Activated CD8-positive, alpha-beta memory T cell treated with anti-CD3 and anti-CD28 coated beads, Interleukin-2, amount 10 ng/mL, durations not matched to agents 7 days and 5 days (primary cell): ENCODE results near the gene RAI14. TPM values are rescaled to one million over a fixed set of nuclear protein-coding genes. Genes with fewer than 3 reads are reported as not detected.
"Not testable (repeated sequence)": the region's sequence is repeated elsewhere in the genome, so short reads cannot be mapped to it uniquely, and the experiment has no call there.

Experiments
- ATAC-seq: fragments of 150-1000 bp; cut with Tn5 transposase; one replicate; pipeline ENCODE4 v1.10.0; 2021; ENCODE audit warnings: moderate library complexity
- CTCF ChIA-PET: fragments of 350-600 bp; sonication (Branson Sonifier 250); formaldehyde crosslinking; loops from one replicate; lab custom pipeline; 2021; ENCODE audit warnings: antibody characterized with exemption; lab: Charles Lee
- DNase-seq: peaks from one replicate; pipeline ENCODE4 v3.0.0-alpha.2; 2020
- H3K27ac Mint-ChIP-seq: one replicate; pipeline ENCODE4 v1.8.0; 2021; ENCODE audit warnings: mild to moderate bottlenecking, mixed read lengths
- H3K27me3 Mint-ChIP-seq: one replicate; pipeline ENCODE4 v1.8.0; 2021; ENCODE audit warnings: mixed read lengths
- H3K36me3 Mint-ChIP-seq: one replicate; pipeline ENCODE4 v1.8.0; 2021; ENCODE audit warnings: mild to moderate bottlenecking, mixed read lengths
- H3K4me1 Mint-ChIP-seq: one replicate; pipeline ENCODE4 v1.8.0; 2021; ENCODE audit warnings: mixed read lengths
- H3K4me3 Mint-ChIP-seq: one replicate; pipeline ENCODE4 v1.8.0; 2021; ENCODE audit warnings: mild to moderate bottlenecking, moderate library complexity, mixed read lengths
- H3K9me3 Mint-ChIP-seq: one replicate; pipeline ENCODE4 v1.8.0; 2022; ENCODE audit warnings: low read depth, mixed read lengths
- total RNA-seq, 2 experiments: library from RNA; stranded (reverse); gene quantifications; one replicate each; pipeline ENCODE4 v1.2.3, GENCODE V29; 2021

Gene RAI14
- total RNA-seq, 2 experiments from 2014 or later: 0.61 TPM; not detected in 1

DNA sequence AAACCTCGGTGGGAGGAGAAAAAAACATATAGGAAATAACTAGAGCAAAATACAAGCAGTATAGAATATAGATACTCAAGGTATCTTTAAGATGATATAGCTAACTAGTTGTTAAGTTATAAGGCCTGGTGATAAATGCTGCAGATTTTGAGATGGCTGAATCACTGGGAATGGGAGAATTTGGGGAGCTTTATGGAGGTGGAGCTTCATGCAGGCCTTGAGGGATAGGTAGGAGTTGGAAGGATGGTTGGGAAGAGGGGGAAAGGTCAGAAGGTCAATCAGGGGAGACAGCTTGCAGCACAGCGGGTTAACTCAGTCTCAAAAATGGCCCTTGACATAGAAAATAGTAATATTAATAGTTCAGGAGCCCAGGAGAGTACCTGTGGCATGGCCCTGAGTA is 34.8 kb downstream of the RAI14 start:
- ATAC-seq (no peak), DNase-seq (no peak)
- Mint-ChIP-seq H3K27ac (no peak overlapping the region), H3K36me3 (no peaks in the 10 kb centered on the region), H3K9me3 (no peaks in the 10 kb centered on the region), H3K27me3 (no peaks in the 10 kb centered on the region), H3K4me1 (peaks cover 2% of the 10 kb centered on the region), H3K4me3 (no peak overlapping the region)
- CTCF ChIA-PET: no interaction called here

DNA sequence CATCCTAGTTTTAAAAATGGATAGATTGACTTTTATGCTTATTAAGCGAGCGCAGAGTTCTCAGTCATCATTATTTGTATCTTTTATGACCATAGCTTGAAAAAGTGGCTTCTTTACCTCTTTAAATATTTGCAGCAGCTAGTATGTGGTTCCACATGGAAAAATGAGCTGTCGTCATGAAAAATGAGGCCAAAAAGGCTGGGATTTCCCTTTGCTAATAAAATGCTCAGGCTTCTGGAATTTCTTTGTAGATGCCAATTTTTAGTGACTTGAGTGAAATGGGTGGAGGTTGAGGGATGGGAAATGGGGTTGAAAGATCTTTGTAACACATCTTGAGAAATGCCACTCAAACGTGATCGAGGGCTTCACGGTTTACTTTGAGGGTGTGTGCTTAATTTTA is 35.2 kb downstream of the RAI14 start:
- Mint-ChIP-seq H3K27me3 (no peaks in the 10 kb centered on the region), H3K27ac (no peak overlapping the region), H3K4me1 (peaks cover 2% of the 10 kb centered on the region), H3K9me3 (no peaks in the 10 kb centered on the region), H3K4me3 (no peak overlapping the region), H3K36me3 (no peaks in the 10 kb centered on the region)
- CTCF ChIA-PET: no interaction called here
- ATAC-seq: no peak
- no peak for DNase-seq

DNA sequence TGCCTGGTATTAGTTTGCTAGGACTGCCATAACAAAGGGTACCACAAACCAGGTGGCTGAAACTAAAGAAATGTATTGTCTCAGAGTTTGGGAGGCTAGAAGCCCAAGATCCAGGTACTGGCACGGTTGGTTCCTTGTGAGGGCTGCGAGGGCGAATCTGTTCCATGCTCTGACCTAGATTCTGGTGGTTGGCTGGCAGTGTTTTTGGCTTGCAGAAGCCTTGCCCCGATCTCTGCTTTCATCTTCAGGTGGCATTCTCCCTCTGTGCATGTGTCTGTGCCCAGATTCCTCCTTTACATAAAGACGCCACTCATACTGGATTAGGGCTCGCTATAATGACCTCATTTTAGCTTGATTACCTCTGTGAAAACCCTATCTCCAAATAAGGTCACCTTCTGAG is 36.7 kb downstream of the RAI14 start:
- ATAC-seq: no peak

DNA sequence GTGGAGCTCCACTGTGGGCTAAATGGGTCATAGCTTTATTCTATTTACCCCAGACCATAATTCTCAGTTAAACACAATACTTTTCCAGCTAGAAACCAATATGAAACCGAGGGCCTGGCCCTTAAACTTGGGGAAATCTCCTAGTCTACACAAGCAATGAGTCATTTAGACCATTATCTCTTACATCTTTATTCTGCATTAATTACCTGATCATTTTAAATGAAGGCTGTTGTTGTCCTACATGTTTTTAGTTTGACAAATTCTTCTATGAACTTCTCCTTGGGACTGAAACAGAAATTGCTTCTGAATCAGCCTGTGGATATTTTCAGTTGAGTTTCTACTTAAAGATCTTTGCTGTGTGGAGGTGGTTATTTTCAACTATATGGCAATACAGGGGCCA is 37.9 kb downstream of the RAI14 start:
- no peak overlapping the region for H3K4me3 Mint-ChIP-seq
- H3K27me3 Mint-ChIP-seq: no peaks in the 10 kb centered on the region
- H3K4me1 Mint-ChIP-seq: peaks cover 2% of the 10 kb centered on the region
- H3K27ac Mint-ChIP-seq: no peak overlapping the region
- no peaks in the 10 kb centered on the region for H3K36me3 Mint-ChIP-seq
- H3K9me3 Mint-ChIP-seq: no peaks in the 10 kb centered on the region
- CTCF ChIA-PET: no interaction called here
- DNase-seq (no peak), ATAC-seq (no peak)

More for the DNA sequence above, 36.7 kb downstream of the RAI14 start:
- no peak for DNase-seq
- H3K4me3 Mint-ChIP-seq: no peak overlapping the region
- no peaks in the 10 kb centered on the region for H3K9me3 Mint-ChIP-seq
- H3K36me3 Mint-ChIP-seq: no peaks in the 10 kb centered on the region
- no peaks in the 10 kb centered on the region for H3K27me3 Mint-ChIP-seq
- peaks cover 2% of the 10 kb centered on the region for H3K4me1 Mint-ChIP-seq
- H3K27ac Mint-ChIP-seq: no peak overlapping the region
- CTCF ChIA-PET: no interaction called here

DNA sequence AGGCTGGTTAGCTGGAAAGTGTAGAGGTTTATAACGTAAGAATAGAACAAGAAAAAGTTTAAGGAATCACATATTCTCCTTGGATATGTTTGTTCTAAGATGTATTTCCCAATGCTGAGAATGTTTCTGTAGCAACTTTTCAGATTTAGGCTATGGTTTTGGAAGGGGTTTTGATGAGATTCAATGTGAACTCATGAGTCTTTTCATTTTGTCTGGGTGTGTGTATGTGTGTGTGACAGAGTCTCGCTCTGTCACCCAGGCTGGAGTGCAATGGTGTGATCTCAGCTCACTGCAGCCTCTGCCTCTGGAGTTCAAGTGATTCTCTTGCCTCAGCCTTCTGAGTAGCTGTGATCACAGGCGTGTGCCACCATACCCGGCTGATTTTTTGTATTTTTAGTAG is 38.6 kb downstream of the RAI14 start:
- Mint-ChIP-seq H3K36me3 (no peaks in the 10 kb centered on the region), H3K27ac (no peak overlapping the region), H3K27me3 (no peaks in the 10 kb centered on the region), H3K4me3 (no peak overlapping the region), H3K4me1 (peaks cover 2% of the 10 kb centered on the region), H3K9me3 (no peaks in the 10 kb centered on the region)
- CTCF ChIA-PET: no interaction called here
- DNase-seq (no peak), ATAC-seq (no peak)

DNA sequence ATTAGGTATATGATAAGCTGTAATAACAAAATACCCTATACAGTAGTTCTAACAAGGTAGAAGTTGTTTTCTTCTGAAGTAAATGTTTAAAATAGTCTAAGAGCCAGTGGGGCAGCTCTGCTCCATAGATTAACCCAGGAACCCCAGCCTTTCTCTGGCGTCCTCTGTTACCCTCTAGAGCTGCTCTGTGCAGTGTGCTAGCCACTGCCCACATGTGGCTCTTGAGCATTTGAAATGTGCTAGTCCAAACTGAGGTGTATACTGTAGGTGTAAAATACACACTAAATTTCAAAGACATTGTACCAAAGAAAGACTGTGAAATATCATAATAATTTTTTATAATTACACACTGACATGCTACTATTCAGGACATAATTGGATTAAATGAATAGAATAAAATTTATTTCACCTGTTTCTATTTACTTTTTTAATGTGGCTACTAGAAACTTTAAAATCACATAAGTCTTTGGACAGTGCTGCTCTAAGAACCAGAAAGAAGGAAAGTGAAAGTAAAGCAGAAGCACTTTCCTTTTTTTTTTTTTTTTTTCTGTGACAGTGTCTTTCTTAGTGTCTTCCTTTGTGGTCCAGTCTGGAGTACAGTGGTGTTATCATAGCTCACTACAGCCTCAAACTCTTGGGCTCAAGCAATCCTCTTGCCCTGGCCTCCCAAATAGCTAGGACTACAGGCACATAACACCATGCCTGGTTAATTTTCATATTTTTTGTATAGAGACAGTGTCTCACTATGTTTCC is 39.3 kb downstream of the RAI14 start:
- no peak for DNase-seq
- Mint-ChIP-seq H3K27me3 (no peaks in the 10 kb centered on the region), H3K27ac (no peak overlapping the region), H3K4me3 (no peak overlapping the region), H3K4me1 (peaks cover 2% of the 10 kb centered on the region), H3K36me3 (no peaks in the 10 kb centered on the region), H3K9me3 (no peaks in the 10 kb centered on the region)
- no peak for ATAC-seq
- CTCF ChIA-PET: no interaction called here

DNA sequence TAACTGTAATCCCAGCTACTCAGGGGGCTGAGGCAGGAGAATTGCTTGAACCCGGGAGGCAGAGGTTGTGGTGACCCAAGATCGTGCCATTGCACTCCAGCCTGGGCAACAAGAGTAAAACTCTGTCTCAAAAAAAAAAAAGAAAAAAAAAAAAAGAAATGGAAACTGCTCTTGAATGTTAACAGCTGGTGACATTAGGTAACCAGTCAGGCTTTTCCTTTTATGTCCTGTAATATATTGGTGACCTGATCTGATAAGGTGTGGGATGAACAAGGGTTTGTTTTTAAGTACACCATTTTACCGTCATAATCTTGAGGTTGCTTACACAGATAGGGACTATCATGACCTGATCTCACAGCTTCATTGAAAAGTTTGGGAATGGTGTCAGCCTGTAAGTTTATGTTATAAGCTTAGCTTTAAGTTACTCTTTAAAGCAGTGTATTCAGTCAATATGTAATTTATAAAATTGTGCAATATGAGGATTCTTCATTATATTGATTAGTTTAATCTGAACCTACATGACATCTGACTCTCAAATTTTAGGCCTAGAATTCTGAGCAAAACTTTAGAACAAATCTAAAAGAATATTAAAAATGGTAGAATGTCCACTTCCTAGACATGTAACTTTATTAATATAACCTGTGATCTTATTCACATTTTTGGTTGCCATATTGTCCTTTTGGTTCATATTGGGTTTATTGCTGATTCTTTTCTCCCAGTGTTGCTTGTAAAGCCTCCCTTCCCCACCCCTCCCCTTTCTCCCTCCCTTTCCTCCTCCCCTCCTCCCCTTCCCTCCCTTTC is 41.4 kb downstream of the RAI14 start:
- no peak for ATAC-seq
- Mint-ChIP-seq H3K4me3 (no peak overlapping the region), H3K27me3 (no peaks in the 10 kb centered on the region), H3K9me3 (no peaks in the 10 kb centered on the region), H3K27ac (no peak overlapping the region), H3K36me3 (no peaks in the 10 kb centered on the region), H3K4me1 (peaks cover 2% of the 10 kb centered on the region)
- DNase-seq: no peak
- CTCF ChIA-PET: no interaction called here

- ATAC-seq: no peak
- CTCF ChIA-PET: no interaction called here
- no peak overlapping the region for H3K4me3 Mint-ChIP-seq
- peaks cover 2% of the 10 kb centered on the region for H3K4me1 Mint-ChIP-seq
- H3K27ac Mint-ChIP-seq: no peak overlapping the region
- no peaks in the 10 kb centered on the region for H3K27me3 Mint-ChIP-seq
- no peaks in the 10 kb centered on the region for H3K9me3 Mint-ChIP-seq
- H3K36me3 Mint-ChIP-seq: no peaks in the 10 kb centered on the region
- DNase-seq: no peak
Observed at GRCh38 chr5:34698109-34698419, 41.9 kb downstream of the RAI14 start.

DNA sequence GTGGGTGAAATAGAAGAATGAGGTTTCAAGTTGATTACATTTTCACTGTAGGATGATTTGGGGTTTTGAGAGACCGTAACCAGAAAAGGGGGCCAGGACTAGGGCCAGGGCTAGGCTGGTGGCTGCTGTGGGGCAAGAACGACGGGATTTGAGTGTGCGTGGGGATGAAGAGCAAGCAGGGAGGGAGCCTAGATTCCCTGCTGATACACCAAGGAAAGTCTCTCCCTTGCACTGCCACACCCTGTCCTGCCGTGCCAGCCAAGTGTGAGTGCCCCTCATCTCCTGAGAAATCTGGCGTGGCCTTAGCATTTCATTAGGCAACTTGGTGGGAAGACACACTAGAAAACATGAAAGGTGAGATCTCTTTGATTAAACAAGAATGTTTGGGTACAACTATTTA is 42.6 kb downstream of the RAI14 start:
- no peak overlapping the region for H3K4me3 Mint-ChIP-seq

DNA sequence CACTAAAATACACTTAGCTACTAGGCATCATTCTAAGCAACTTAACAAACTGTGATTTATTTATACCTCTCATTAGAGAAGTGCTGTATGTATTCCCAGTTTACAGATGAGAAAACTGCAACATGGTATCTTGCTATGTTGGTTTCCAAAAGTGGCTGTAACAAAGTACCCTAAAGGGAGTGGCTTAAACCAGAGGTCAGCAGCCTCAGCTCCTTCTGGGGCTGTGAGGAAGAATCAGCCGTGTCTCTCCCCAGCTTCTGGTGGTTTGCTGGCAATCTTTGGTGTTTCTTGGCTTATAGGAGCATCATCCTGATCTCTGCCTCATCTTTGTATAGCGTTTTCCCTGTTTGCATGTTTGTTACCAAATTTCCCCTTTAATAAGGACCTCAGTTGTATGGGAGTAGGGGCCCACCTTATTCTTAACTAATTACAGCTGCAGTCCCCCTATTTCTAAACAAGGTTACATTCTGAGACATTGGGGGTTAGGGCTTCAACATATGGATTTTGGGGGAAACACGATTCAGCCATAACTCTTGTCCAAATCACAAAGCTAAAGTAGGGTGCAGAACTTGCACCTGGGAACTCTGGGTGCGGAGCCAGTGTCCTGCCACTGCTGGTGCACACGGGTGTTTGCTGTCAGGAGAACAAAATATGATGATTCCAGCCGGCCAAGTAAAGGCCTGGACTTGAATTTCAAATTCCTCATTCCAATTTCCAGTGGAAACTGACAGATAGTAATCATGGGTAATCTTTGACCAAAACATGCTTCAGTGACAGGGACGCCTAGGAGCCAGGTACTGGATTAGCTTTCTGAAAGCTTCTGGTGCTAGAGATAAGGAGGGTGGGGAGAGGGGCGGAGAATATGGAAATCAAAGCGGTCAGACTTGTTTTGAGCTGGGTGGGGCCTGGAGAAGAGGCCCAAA is 43.3 kb downstream of the RAI14 start:
- no peaks in the 10 kb centered on the region for H3K36me3 Mint-ChIP-seq
- H3K4me1 Mint-ChIP-seq: peaks cover 2% of the 10 kb centered on the region
- ATAC-seq (no peak), DNase-seq (no peak)
- H3K27ac Mint-ChIP-seq: no peak overlapping the region
- H3K9me3 Mint-ChIP-seq: no peaks in the 10 kb centered on the region
- H3K4me3 Mint-ChIP-seq: no peak overlapping the region
- CTCF ChIA-PET: no interaction called here
- H3K27me3 Mint-ChIP-seq: no peaks in the 10 kb centered on the region

More for the DNA sequence above, 42.6 kb downstream of the RAI14 start:
- no peaks in the 10 kb centered on the region for H3K36me3 Mint-ChIP-seq
- CTCF ChIA-PET: no interaction called here
- H3K4me1 Mint-ChIP-seq: peaks cover 2% of the 10 kb centered on the region
- DNase-seq (no peak), ATAC-seq (no peak)
- H3K27me3 Mint-ChIP-seq: no peaks in the 10 kb centered on the region
- no peaks in the 10 kb centered on the region for H3K9me3 Mint-ChIP-seq
- no peak overlapping the region for H3K27ac Mint-ChIP-seq

- no peak overlapping the region for H3K4me3 Mint-ChIP-seq
- H3K36me3 Mint-ChIP-seq: no peaks in the 10 kb centered on the region
- CTCF ChIA-PET: no interaction called here
- H3K27ac Mint-ChIP-seq: no peak overlapping the region
- DNase-seq: no peak
- ATAC-seq: no peak
- peaks cover 2% of the 10 kb centered on the region for H3K4me1 Mint-ChIP-seq
- H3K27me3 Mint-ChIP-seq: no peaks in the 10 kb centered on the region
- H3K9me3 Mint-ChIP-seq: no peaks in the 10 kb centered on the region
Observed at GRCh38 chr5:34700078-34700452, 43.9 kb downstream of the RAI14 start.

- H3K27me3 Mint-ChIP-seq, H3K4me3 Mint-ChIP-seq, H3K4me1 Mint-ChIP-seq, CTCF ChIA-PET, H3K9me3 Mint-ChIP-seq, DNase-seq, ATAC-seq, H3K36me3 Mint-ChIP-seq, H3K27ac Mint-ChIP-seq: not testable (repeated sequence)
Observed at GRCh38 chr5:34701442-34701841, 45.3 kb downstream of the RAI14 start.
